Embryonic facial prominence (tissue), 1 donor: ENCODE results near the gene GATC.
"Not testable (repeated sequence)": the region's sequence is repeated elsewhere in the genome, so short reads cannot be mapped to it uniquely, and the experiment has no call there.

Experiments
- DNase-seq: peaks from one replicate; pipeline ENCODE4 v3.0.0-alpha.2; 2016; ENCODE audit errors: extremely low spot score

GATC gene

GRCh38 chr12:120470150-120470784 is 24.0 kb downstream of the GATC start:
- DNase-seq: no peak

- DNase-seq: no peak
Measured at GRCh38 chr12:120472521-120472920, 26.3 kb downstream of the GATC start.

- DNase-seq: no peak
Measured at GRCh38 chr12:120473807-120474615, 27.8 kb downstream of the GATC start.

- peak; percentile 20 for DNase-seq
Measured at GRCh38 chr12:120474616-120474960, 28.3 kb downstream of the GATC start.

GRCh38 chr12:120475643-120476042 is 29.4 kb downstream of the GATC start:
- DNase-seq: no peak

- DNase-seq: no peak
Measured at GRCh38 chr12:120479458-120479857, 33.2 kb downstream of the GATC start.

GRCh38 chr12:120480211-120480610 is 34.0 kb downstream of the GATC start:
- DNase-seq: no peak

GRCh38 chr12:120481022-120481767 is 35.0 kb downstream of the GATC start:
- no peak for DNase-seq

- DNase-seq: no peak
Measured at GRCh38 chr12:120483621-120484020, 37.4 kb downstream of the GATC start.

GRCh38 chr12:120485961-120486881 is 40.0 kb downstream of the GATC start:
- DNase-seq: no peak

- DNase-seq: not testable (repeated sequence)
Measured at GRCh38 chr12:120487552-120487951, 41.3 kb downstream of the GATC start.

- DNase-seq: no peak
Measured at GRCh38 chr12:120488057-120488640, 41.9 kb downstream of the GATC start.

GRCh38 chr12:120489018-120489417 is 42.8 kb downstream of the GATC start:
- DNase-seq: no peak

- no peak for DNase-seq
Measured at GRCh38 chr12:120490325-120490724, 44.1 kb downstream of the GATC start.

- DNase-seq: no peak
Measured at GRCh38 chr12:120490833-120491512, 44.7 kb downstream of the GATC start.

GRCh38 chr12:120495186-120495730 is 49.0 kb downstream of the GATC start:
- no peak for DNase-seq

GRCh38 chr12:120495731-120496412 is 49.6 kb downstream of the GATC start, which contains the start of gene DYNLL1:
TSS of gene DYNLL1 (plus strand) at chr12:120496113. CDS start at chr12:120496422, 309 bp downstream.
- peak; percentile 93 for DNase-seq

- no peak for DNase-seq
Measured at GRCh38 chr12:120496413-120497340, 50.4 kb downstream of the GATC start.
